ENCODE data around the gene RAB35. TPM values are rescaled to one million over a fixed set of nuclear protein-coding genes. Genes with fewer than 3 reads are reported as not detected.

RAB35 gene
- polyA plus RNA-seq, 4 donors, result 21.5 to 31.9 (median 24.4) TPM

- Histone ChIP-seq H3K27me3 (ENCODE audit: control insufficient read depth in 3 of 3, insufficient read depth in 3 of 3, low read length in 3 of 3) (no peaks in the 10 kb centered on the region), H3K36me3 (ENCODE audit: control insufficient read depth in 3 of 3, insufficient read depth in 2 of 3, low read depth in 1 of 3, low read length in 3 of 3) (peaks cover 37 to 86% (median 48%) of the 10 kb centered on the region in 3 donors), H3K9me3 (ENCODE audit: control insufficient read depth in 2 of 2, insufficient read depth in 1 of 2, low read depth in 1 of 2, low read length in 1 of 2) (no peaks in the 10 kb centered on the region), H3K4me3 (ENCODE audit: low read depth in 1 of 3, low read length in 3 of 3) (no peak overlapping the region), H3K4me1 (ENCODE audit: control insufficient read depth in 3 of 3, insufficient read depth in 2 of 3, low read depth in 1 of 3, low read length in 2 of 3) (no peaks in the 10 kb centered on the region), H3K27ac (ENCODE audit: low read depth in 1 of 3, low read length in 2 of 3) (no peak overlapping the region)
- DNase-seq, result no peak
- 92 to 95% (median 93%) methylated on average over 9 of the region's 9 CpGs for WGBS, 3 donors
- FAIRE-seq, result no peak
Measured at GRCh38 chr12:120140603-120141002, 24.1 kb upstream of the RAB35 start.

GRCh38 chr12:120139958-120140357 lies 23.4 kb upstream of the RAB35 start:
- DNase-seq, result no peak
- H3K27ac ChIP-seq (ENCODE audit: low read depth in 1 of 3, low read length in 2 of 3), result no peak overlapping the region
- no peaks in the 10 kb centered on the region for H3K4me1 ChIP-seq (ENCODE audit: control insufficient read depth in 3 of 3, insufficient read depth in 2 of 3, low read depth in 1 of 3, low read length in 2 of 3)
- no peak overlapping the region for H3K4me3 ChIP-seq (ENCODE audit: low read depth in 1 of 3, low read length in 3 of 3)
- H3K36me3 ChIP-seq (ENCODE audit: control insufficient read depth in 3 of 3, insufficient read depth in 2 of 3, low read depth in 1 of 3, low read length in 3 of 3), result peaks cover 32 to 86% (median 45%) of the 10 kb centered on the region in 3 donors
- WGBS, 3 donors, result 74 to 75% (median 75%) methylated on average over 5 of the region's 5 CpGs
- FAIRE-seq, result no peak
- H3K27me3 ChIP-seq (ENCODE audit: control insufficient read depth in 3 of 3, insufficient read depth in 3 of 3, low read length in 3 of 3), result no peaks in the 10 kb centered on the region
- H3K9me3 ChIP-seq (ENCODE audit: control insufficient read depth in 2 of 2, insufficient read depth in 1 of 2, low read depth in 1 of 2, low read length in 1 of 2), result no peaks in the 10 kb centered on the region

GRCh38 chr12:120138366-120138765 lies 21.8 kb upstream of the RAB35 start:
- Histone ChIP-seq H3K4me1 (ENCODE audit: control insufficient read depth in 3 of 3, insufficient read depth in 2 of 3, low read depth in 1 of 3, low read length in 2 of 3) (no peaks in the 10 kb centered on the region), H3K36me3 (ENCODE audit: control insufficient read depth in 3 of 3, insufficient read depth in 2 of 3, low read depth in 1 of 3, low read length in 3 of 3) (peaks cover 25 to 90% (median 53%) of the 10 kb centered on the region in 3 donors), H3K9me3 (ENCODE audit: control insufficient read depth in 2 of 2, insufficient read depth in 1 of 2, low read depth in 1 of 2, low read length in 1 of 2) (no peaks in the 10 kb centered on the region), H3K27me3 (ENCODE audit: control insufficient read depth in 3 of 3, insufficient read depth in 3 of 3, low read length in 3 of 3) (no peaks in the 10 kb centered on the region), H3K4me3 (ENCODE audit: low read depth in 1 of 3, low read length in 3 of 3) (no peak overlapping the region), H3K27ac (ENCODE audit: low read depth in 1 of 3, low read length in 2 of 3) (no peak overlapping the region)
- FAIRE-seq (no peak), DNase-seq (no peak)
- 96 to 97% (median 96%) methylated on average over 9 of the region's 9 CpGs for WGBS, 3 donors

- no peak for FAIRE-seq
- DNase-seq, result no peak
- WGBS, 3 donors, result 85 to 95% (median 94%) methylated on average over 11 of the region's 11 CpGs
Measured at GRCh38 chr12:120137833-120138232, 21.3 kb upstream of the RAB35 start.

DNA sequence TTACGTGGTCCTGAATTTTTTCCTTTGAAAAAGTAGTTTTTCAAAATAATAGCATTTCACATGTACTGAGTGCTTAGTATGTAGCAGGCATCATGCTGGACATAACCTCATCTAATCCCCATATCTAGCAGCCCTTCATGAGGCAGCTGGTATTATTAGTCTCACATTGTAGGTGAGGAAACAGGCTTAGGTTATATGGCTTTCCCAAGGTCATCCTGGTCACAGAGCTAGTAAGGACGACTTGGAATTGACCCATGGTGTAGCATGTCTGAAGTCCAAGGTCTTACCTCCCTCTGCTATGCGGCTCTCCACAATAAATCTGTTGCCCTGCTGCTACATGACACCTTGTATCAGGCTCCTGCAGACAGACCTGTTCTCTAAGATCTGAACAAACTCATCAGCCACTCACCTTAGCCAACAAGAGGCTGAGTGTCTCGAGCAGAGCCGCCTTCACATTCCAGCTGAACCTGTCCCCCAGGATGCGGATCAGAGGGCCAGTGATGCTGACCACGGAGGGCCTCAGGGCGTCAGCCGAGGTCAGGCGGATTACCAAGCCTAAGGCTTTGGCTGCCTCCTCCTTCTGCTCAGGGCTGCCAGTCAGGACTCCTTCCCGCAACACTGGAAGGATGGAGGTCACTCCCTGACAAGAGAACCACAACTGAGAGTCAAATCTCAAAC lies 19.7 kb upstream of the RAB35 start:
- H3K9me3 ChIP-seq (ENCODE audit: control insufficient read depth in 2 of 2, insufficient read depth in 1 of 2, low read depth in 1 of 2, low read length in 1 of 2), result no peaks in the 10 kb centered on the region
- H3K27ac ChIP-seq (ENCODE audit: low read depth in 1 of 3, low read length in 2 of 3), result no peak overlapping the region
- H3K27me3 ChIP-seq (ENCODE audit: control insufficient read depth in 3 of 3, insufficient read depth in 3 of 3, low read length in 3 of 3), result no peaks in the 10 kb centered on the region
- H3K4me3 ChIP-seq (ENCODE audit: low read depth in 1 of 3, low read length in 3 of 3), result no peak overlapping the region
- H3K4me1 ChIP-seq (ENCODE audit: control insufficient read depth in 3 of 3, insufficient read depth in 2 of 3, low read depth in 1 of 3, low read length in 2 of 3), result no peaks in the 10 kb centered on the region
- H3K36me3 ChIP-seq (ENCODE audit: control insufficient read depth in 3 of 3, insufficient read depth in 2 of 3, low read depth in 1 of 3, low read length in 3 of 3), result peaks cover 19 to 94% (median 43%) of the 10 kb centered on the region in 3 donors
- DNase-seq (no peak), FAIRE-seq (no peak)
- 84 to 90% (median 87%) methylated on average over 11 of the region's 11 CpGs for WGBS, 3 donors

More at GRCh38 chr12:120137833-120138232, 21.3 kb upstream of the RAB35 start:
- no peak overlapping the region for H3K4me3 ChIP-seq (ENCODE audit: low read depth in 1 of 3, low read length in 3 of 3)
- H3K27me3 ChIP-seq (ENCODE audit: control insufficient read depth in 3 of 3, insufficient read depth in 3 of 3, low read length in 3 of 3), result no peaks in the 10 kb centered on the region
- no peak overlapping the region for H3K27ac ChIP-seq (ENCODE audit: low read depth in 1 of 3, low read length in 2 of 3)
- H3K36me3 ChIP-seq (ENCODE audit: control insufficient read depth in 3 of 3, insufficient read depth in 2 of 3, low read depth in 1 of 3, low read length in 3 of 3), result peaks cover 21 to 94% (median 55%) of the 10 kb centered on the region in 3 donors
- H3K4me1 ChIP-seq (ENCODE audit: control insufficient read depth in 3 of 3, insufficient read depth in 2 of 3, low read depth in 1 of 3, low read length in 2 of 3), result no peaks in the 10 kb centered on the region
- H3K9me3 ChIP-seq (ENCODE audit: control insufficient read depth in 2 of 2, insufficient read depth in 1 of 2, low read depth in 1 of 2, low read length in 1 of 2), result no peaks in the 10 kb centered on the region

- 96 to 99% (median 96%) methylated on average over 20 of the region's 20 CpGs for WGBS, 3 donors
- DNase-seq, result no peak
- no peak for FAIRE-seq
- no peak overlapping the region for H3K27ac ChIP-seq (ENCODE audit: low read depth in 1 of 3, low read length in 2 of 3)
- no peaks in the 10 kb centered on the region for H3K9me3 ChIP-seq (ENCODE audit: control insufficient read depth in 2 of 2, insufficient read depth in 1 of 2, low read depth in 1 of 2, low read length in 1 of 2)
- no peaks in the 10 kb centered on the region for H3K4me1 ChIP-seq (ENCODE audit: control insufficient read depth in 3 of 3, insufficient read depth in 2 of 3, low read depth in 1 of 3, low read length in 2 of 3)
- H3K27me3 ChIP-seq (ENCODE audit: control insufficient read depth in 3 of 3, insufficient read depth in 3 of 3, low read length in 3 of 3), result no peaks in the 10 kb centered on the region
- H3K36me3 ChIP-seq (ENCODE audit: control insufficient read depth in 3 of 3, insufficient read depth in 2 of 3, low read depth in 1 of 3, low read length in 3 of 3), result peaks cover 18 to 94% (median 41%) of the 10 kb centered on the region in 3 donors
- no peak overlapping the region for H3K4me3 ChIP-seq (ENCODE audit: low read depth in 1 of 3, low read length in 3 of 3)
Measured at GRCh38 chr12:120134307-120134980, 17.9 kb upstream of the RAB35 start.

- WGBS, 3 donors, result 66 to 74% (median 74%) methylated on average over 6 of the region's 6 CpGs
- Histone ChIP-seq H3K4me3 (ENCODE audit: low read depth in 1 of 3, low read length in 3 of 3) (no peak overlapping the region), H3K27me3 (ENCODE audit: control insufficient read depth in 3 of 3, insufficient read depth in 3 of 3, low read length in 3 of 3) (no peaks in the 10 kb centered on the region), H3K4me1 (ENCODE audit: control insufficient read depth in 3 of 3, insufficient read depth in 2 of 3, low read depth in 1 of 3, low read length in 2 of 3) (no peaks in the 10 kb centered on the region), H3K36me3 (ENCODE audit: control insufficient read depth in 3 of 3, insufficient read depth in 2 of 3, low read depth in 1 of 3, low read length in 3 of 3) (peaks cover 21 to 96% (median 45%) of the 10 kb centered on the region in 3 donors), H3K27ac (ENCODE audit: low read depth in 1 of 3, low read length in 2 of 3) (peak overlapping the region in 1 of 3 donors; percentile 21), H3K9me3 (ENCODE audit: control insufficient read depth in 2 of 2, insufficient read depth in 1 of 2, low read depth in 1 of 2, low read length in 1 of 2) (no peaks in the 10 kb centered on the region)
- FAIRE-seq (no peak), DNase-seq (no peak)
Measured at GRCh38 chr12:120132863-120133385, 16.4 kb upstream of the RAB35 start.

DNA sequence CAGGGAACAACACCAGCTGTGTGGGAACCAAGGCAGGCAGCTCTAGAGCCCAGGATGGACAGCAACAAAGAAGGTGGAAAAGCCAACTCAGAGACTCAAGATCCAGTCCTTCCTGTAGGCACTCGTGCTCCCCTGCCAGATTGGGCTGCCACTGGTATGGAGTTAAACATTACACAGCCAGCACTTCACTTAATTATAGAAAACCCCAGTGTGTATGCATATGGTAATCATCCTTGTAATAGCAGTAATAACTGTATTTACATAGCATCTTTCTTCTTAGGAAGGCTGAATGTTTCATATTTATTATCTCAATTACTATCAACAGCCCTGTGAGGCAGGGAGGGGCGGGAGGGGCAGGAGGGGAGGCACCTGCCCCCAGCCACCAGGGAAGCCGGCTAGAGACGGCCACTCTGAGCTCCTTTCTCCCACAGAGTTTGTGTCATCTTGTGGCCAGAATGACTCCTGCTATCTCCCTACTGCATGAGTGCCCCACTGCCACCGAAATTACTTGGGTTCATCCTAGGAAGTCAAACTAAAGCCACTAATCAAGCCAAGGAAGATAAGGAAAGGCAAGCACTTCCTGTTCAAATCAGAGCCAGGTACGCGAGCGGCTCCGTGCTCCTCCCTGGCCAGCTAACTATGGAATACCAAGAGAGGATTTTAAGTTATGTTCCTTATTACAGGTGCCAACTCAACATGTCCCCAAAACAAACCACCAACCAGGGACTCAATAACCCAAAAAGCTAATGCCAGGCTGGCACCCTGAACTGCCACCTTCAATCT lies 15.7 kb upstream of the RAB35 start:
- Histone ChIP-seq H3K36me3 (ENCODE audit: control insufficient read depth in 3 of 3, insufficient read depth in 2 of 3, low read depth in 1 of 3, low read length in 3 of 3) (peaks cover 20 to 96% (median 43%) of the 10 kb centered on the region in 3 donors), H3K4me3 (ENCODE audit: low read depth in 1 of 3, low read length in 3 of 3) (no peak overlapping the region), H3K9me3 (ENCODE audit: control insufficient read depth in 2 of 2, insufficient read depth in 1 of 2, low read depth in 1 of 2, low read length in 1 of 2) (no peaks in the 10 kb centered on the region), H3K4me1 (ENCODE audit: control insufficient read depth in 3 of 3, insufficient read depth in 2 of 3, low read depth in 1 of 3, low read length in 2 of 3) (no peaks in the 10 kb centered on the region), H3K27me3 (ENCODE audit: control insufficient read depth in 3 of 3, insufficient read depth in 3 of 3, low read length in 3 of 3) (no peaks in the 10 kb centered on the region), H3K27ac (ENCODE audit: low read depth in 1 of 3, low read length in 2 of 3) (peak overlapping the region in 1 of 3 donors; percentile 26)
- FAIRE-seq (no peak), DNase-seq (no peak)
- WGBS, 3 donors, result 47 to 60% (median 58%) methylated on average over 9 of the region's 9 CpGs

Measured in small intestine (tissue), 7 donors.